GM18867 (cell line): ENCODE measurements around the gene NFXL1.

ENCODE experiments used
- ATAC-seq: cut with Tn5 transposase; IDR thresholded peaks from one replicate; pipeline ENCODE4 v1.9.1; 2021; ENCODE audit warnings: mild to moderate bottlenecking, moderate library complexity; ENCODE audit not compliant: unreplicated experiment

NFXL1 gene

DNA sequence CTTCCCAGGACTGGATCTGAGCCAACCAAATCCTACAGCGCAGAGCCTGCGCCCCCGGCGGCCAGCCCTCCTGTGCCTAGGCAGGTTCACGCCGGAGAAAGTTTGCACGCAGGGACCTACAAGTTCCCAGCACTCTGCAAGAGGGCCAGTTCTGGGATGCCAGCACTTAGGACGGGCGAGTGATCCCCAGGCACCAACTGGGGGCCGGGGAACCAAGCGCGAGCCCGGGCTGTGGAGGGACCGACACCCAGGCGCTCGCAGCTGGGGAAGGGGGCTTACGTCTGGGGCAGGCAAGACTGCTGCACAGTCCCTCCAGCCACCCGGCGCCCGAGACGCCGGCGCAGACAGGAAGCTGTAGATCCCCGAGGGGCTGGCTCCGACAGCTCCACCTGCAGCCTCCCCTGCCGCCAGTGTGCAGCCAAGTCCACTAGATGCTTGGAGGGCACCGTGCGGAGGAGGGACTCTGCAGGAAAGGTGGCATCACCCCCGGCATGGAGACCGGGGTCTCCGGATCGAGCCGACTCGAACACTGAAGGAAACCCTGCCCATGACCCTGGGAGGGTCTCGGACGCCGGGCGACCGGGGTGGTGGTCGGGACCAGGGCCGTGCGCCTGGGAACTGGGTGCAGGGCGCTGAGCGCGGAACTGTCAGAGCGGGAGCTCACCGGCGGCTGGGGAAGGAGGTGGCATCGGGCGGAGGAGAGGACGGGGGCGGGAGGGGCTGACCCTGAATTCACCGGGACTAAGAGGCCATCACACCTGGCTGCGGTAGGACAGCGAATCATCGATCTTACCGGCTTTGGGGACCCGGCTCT, 77.1 kb downstream of the NFXL1 start:
- peak; percentile 45 for ATAC-seq

DNA sequence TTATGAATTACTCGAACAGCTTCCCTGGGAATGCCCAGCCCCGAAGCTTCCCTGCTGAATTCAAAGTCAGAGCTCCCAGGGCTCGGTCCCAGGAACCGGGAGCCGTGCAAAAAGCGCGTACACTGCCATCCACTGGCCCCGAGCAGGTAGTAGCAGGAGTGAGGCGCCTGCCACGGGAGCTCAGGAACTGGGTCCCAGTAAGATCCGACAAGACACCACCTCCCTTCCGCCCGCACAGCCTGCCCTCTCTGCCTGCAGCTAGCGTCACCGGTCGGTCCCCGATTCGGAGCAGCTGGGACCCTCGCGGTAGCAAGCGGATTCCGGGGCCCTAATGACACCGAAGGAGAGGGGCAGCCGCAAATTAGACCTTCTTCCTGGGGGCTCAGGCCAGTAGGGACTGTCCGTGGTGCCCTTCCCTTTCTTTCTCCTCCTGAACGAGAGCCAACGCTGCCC, 77.7 kb downstream of the NFXL1 start:
- ATAC-seq: peak; percentile 73

- no peak for ATAC-seq
Measured at GRCh38 chr4:47835494-47835893, 78.9 kb downstream of the NFXL1 start.

DNA sequence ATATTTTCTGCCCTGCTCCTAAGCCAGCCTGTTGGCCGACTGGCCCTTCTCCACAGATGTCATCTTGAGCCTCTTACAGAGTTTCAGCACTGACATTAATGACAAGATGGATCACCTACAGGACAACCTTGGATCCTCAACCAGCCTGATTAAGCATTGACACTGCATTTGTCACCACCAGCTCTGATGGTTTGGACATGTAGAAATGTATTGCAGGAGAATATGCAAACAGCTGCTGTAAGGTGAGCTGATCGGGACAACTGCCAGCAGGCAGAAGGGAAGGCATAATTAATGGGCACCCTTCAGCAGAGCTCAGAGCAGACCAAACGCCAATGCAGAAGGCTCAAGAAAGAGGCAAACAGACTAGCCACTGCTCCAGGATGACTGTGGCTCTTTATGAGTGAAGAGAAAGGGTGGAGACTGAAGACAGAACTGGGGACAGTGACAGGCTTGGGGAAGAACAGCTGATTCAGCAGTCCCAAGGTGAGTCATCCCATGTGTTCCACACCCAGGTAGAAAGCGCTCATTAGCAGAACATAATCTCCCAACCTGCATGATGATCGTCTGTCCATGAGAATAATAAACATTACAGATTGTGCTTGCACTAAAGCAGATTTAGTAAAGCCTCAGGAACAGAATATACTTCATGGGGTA, 83.2 kb downstream of the NFXL1 start:
- ATAC-seq: no peak

GRCh38 chr4:47830265-47831025, 83.9 kb downstream of the NFXL1 start:
- no peak for ATAC-seq

DNA sequence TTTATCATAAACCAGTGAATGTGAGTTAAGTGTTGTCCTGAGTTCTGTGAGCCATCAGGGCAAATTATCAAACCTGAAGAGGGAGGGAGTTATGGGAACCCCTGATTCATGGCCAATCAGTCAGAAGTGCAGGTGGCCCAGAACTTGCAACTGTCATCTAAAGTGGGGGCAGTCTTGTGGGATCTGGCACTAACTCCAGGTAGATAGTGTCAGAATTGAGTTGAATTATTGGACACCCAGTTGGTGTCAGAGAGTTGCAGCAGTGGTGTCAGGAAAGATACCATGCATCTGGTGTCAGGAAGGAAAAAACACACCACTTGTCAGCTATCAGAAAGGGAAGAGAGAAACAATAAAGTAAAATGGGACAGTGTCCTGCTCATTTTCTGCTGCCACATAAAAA, 84.9 kb downstream of the NFXL1 start:
- no peak for ATAC-seq

GRCh38 chr4:47827343-47828047, 86.9 kb downstream of the NFXL1 start:
- no peak for ATAC-seq

- ATAC-seq: peak; percentile 58
Measured at GRCh38 chr4:47824840-47825239, 89.5 kb downstream of the NFXL1 start.

- ATAC-seq: peak; percentile 70
Measured at GRCh38 chr4:47819178-47819577, 95.2 kb downstream of the NFXL1 start.

- ATAC-seq: no peak
Measured at GRCh38 chr4:47817275-47817674, 97.1 kb downstream of the NFXL1 start.

- no peak for ATAC-seq
Measured at GRCh38 chr4:47816748-47817147, 97.6 kb downstream of the NFXL1 start.

DNA sequence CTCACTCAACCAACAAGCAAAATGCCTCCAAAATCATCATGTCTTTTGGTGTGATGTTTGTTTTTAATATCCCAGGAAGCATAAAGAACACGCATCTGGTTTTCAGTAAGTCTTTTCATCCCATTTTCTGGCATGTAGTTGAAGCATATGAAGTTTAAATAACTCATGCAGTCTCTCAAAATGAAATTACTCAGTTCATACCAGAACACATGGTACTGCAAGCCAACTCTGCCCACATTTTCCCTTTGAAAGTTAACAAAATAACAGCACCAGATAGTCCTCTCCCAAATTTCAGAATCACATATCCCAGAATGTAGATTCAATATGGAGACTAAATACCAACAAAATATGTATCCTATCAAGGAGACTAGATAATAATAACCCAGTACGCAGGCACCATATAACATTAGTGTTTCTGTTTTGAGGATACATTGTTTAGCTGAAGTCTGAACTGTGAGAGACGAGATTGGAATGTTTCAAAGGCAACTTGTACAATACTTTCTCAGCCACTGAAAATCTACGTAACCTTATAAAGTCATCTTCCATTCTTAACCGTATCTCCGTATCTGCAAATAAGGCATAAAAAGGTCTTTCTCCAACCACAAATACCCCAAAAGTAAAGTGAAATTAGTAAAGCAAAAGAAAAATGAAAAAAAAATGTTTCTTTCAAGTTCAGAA, 99.6 kb downstream of the NFXL1 start:
- ATAC-seq: no peak

- no peak for ATAC-seq
Measured at GRCh38 chr4:47809654-47810203, 104.7 kb downstream of the NFXL1 start.

- no peak for ATAC-seq
Measured at GRCh38 chr4:47804598-47804997, 109.8 kb downstream of the NFXL1 start.

- ATAC-seq: no peak
Measured at GRCh38 chr4:47801481-47802002, 112.8 kb downstream of the NFXL1 start.

GRCh38 chr4:47798165-47798564, 116.2 kb downstream of the NFXL1 start:
- no peak for ATAC-seq
